Glutamatergic neuron (in vitro differentiated cells): ENCODE results near the gene OTOR. TPM values are rescaled to one million over a fixed set of nuclear protein-coding genes. Genes with fewer than 3 reads are reported as not detected.

Experiments used
- DNase-seq: peaks from one replicate; pipeline ENCODE4 v3.0.0; 2022
- H3K27ac Mint-ChIP-seq: one replicate; pipeline ENCODE4 v1.8.0; 2020; ENCODE audit warnings: mild to moderate bottlenecking, mixed read lengths, inconsistent platforms; ENCODE audit not compliant: unreplicated experiment
- H3K27me3 Mint-ChIP-seq: one replicate; pipeline ENCODE4 v1.8.0; 2020; ENCODE audit warnings: mild to moderate bottlenecking, moderate library complexity, mixed read lengths, inconsistent platforms; ENCODE audit not compliant: unreplicated experiment
- H3K36me3 Mint-ChIP-seq: one replicate; pipeline ENCODE4 v1.8.0; 2020; ENCODE audit warnings: mild to moderate bottlenecking, mixed read lengths, inconsistent platforms; ENCODE audit not compliant: unreplicated experiment
- H3K4me1 Mint-ChIP-seq: one replicate; pipeline ENCODE4 v1.8.0; 2020; ENCODE audit warnings: mild to moderate bottlenecking, low read depth, mixed read lengths, inconsistent platforms; ENCODE audit not compliant: unreplicated experiment
- H3K4me3 Mint-ChIP-seq: one replicate; pipeline ENCODE4 v1.8.0; 2020; ENCODE audit warnings: mild to moderate bottlenecking, mixed read lengths, inconsistent platforms; ENCODE audit not compliant: unreplicated experiment
- H3K9me3 Mint-ChIP-seq: one replicate; pipeline ENCODE4 v1.8.0; 2020; ENCODE audit warnings: mild to moderate bottlenecking, moderate library complexity, mixed read lengths, inconsistent platforms; ENCODE audit not compliant: unreplicated experiment
- total RNA-seq: library from RNA; stranded (reverse); fragmentation: NEBNext Ultra II Directional; extraction: Animal tissue kit (Norgen Biotek cat#: 25700); gene quantifications from one replicate; pipeline ENCODE4 v1.2.1, GENCODE V29; 2021; ENCODE audit not compliant: unreplicated experiment
- TF ChIP-seq, protein P1 (sequence below): fragments of 200-600 bp; sonication (generic); IDR thresholded peaks from one replicate; pipeline ENCODE4 v1.5.0; 2021; ENCODE audit not compliant: partially characterized antibody, unreplicated experiment

OTOR gene
- total RNA-seq, 1 donor from 2014 or later = not detected

DNA sequence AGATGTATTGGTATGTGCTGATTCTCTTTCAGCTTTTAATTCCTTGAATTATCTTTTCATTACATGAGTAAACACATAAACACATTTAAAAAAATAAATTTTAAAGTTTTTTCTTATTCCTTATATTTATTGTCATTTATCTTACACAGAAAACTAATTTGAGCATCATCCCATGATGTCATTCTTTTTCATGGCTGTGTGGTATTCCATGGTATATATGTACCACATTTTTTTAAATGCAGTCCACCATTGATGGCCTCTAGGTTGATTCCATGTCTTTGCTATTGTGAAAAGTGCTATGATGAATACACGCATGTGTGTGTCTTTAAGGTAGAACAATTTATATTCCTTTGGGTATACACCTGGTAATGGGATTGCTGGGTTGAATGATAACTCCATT lies 33.3 kb downstream of the OTOR start:
- H3K36me3 Mint-ChIP-seq = no peaks in the 10 kb centered on the region
- no peaks in the 10 kb centered on the region for H3K4me1 Mint-ChIP-seq
- TF ChIP-seq, protein P1, sequence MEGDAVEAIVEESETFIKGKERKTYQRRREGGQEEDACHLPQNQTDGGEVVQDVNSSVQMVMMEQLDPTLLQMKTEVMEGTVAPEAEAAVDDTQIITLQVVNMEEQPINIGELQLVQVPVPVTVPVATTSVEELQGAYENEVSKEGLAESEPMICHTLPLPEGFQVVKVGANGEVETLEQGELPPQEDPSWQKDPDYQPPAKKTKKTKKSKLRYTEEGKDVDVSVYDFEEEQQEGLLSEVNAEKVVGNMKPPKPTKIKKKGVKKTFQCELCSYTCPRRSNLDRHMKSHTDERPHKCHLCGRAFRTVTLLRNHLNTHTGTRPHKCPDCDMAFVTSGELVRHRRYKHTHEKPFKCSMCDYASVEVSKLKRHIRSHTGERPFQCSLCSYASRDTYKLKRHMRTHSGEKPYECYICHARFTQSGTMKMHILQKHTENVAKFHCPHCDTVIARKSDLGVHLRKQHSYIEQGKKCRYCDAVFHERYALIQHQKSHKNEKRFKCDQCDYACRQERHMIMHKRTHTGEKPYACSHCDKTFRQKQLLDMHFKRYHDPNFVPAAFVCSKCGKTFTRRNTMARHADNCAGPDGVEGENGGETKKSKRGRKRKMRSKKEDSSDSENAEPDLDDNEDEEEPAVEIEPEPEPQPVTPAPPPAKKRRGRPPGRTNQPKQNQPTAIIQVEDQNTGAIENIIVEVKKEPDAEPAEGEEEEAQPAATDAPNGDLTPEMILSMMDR = no peak
- no peak overlapping the region for H3K4me3 Mint-ChIP-seq
- no peaks in the 10 kb centered on the region for H3K27me3 Mint-ChIP-seq
- DNase-seq = no peak
- H3K27ac Mint-ChIP-seq = no peak overlapping the region
- H3K9me3 Mint-ChIP-seq = peaks cover 2% of the 10 kb centered on the region

DNA sequence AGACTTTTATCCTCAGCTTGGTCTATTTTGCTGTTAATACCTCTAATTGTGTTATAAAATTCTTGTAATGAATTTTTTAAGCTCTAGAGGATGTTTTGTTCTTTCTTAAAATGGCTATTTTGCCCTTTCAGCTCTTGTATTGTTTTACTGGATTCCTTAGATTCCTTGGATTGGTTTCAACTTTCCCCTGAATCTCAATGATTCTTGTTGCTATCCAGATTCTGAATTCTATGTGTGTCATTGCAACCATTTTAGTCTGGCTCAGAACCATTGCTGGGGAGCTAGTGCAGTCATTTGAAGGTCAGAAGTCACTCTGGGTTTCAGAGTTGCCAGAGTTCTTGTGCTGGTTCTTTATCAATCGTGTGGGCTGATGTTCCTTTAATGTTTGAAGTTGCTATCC lies 37.1 kb downstream of the OTOR start:
- Mint-ChIP-seq H3K4me3 (no peak overlapping the region), H3K27ac (no peak overlapping the region), H3K9me3 (peaks cover 2% of the 10 kb centered on the region), H3K4me1 (no peaks in the 10 kb centered on the region), H3K27me3 (peaks cover 3% of the 10 kb centered on the region), H3K36me3 (no peaks in the 10 kb centered on the region)
- no peak for DNase-seq
- TF ChIP-seq, protein P1 = no peak

Other genes starting within 250 kb of the OTOR start
- 27.0 TPM for gene KIF16B, start 174.9 kb upstream of the OTOR start, total RNA-seq
- 81.3 TPM for gene SNRPB2, start 18.3 kb upstream of the OTOR start, total RNA-seq